Neuronal stem cell (in vitro differentiated cells): ENCODE measurements around the gene CYP4F3. TPM values are rescaled to one million over a fixed set of nuclear protein-coding genes. Genes with fewer than 3 reads are reported as not detected.
"Not testable (repeated sequence)": the region's sequence is repeated elsewhere in the genome, so short reads cannot be mapped to it uniquely, and the experiment has no call there.

Experiments
- DNase-seq: peaks from one replicate; pipeline ENCODE4 v3.0.0-alpha.2; 2013; ENCODE audit warnings: low spot score
- H2AFZ ChIP-seq: one replicate; pipeline ENCODE4 v1.6.1; 2013; ENCODE audit warnings: mild to moderate bottlenecking, low read length, inconsistent platforms
- H2AK5ac ChIP-seq: 2 replicates; pipeline ENCODE4 v1.6.1; 2013; ENCODE audit warnings: low read depth, mild to moderate bottlenecking, inconsistent platforms, low read length, moderate library complexity, mixed read lengths
- H2BK120ac ChIP-seq: 2 replicates; pipeline ENCODE4 v1.6.1; 2013; ENCODE audit warnings: low read depth, mild to moderate bottlenecking, inconsistent platforms, low read length, moderate library complexity, mixed read lengths
- H2BK12ac ChIP-seq: one replicate; pipeline ENCODE4 v1.6.1; 2013; ENCODE audit warnings: low read length, inconsistent platforms
- H2BK15ac ChIP-seq: 2 replicates; pipeline ENCODE4 v1.6.1; 2013; ENCODE audit warnings: mild to moderate bottlenecking, low read length, inconsistent platforms, mixed read lengths
- H2BK5ac ChIP-seq: one replicate; pipeline ENCODE4 v1.6.1; 2013; ENCODE audit warnings: inconsistent platforms, mild to moderate bottlenecking, low read length, moderate library complexity
- H3K14ac ChIP-seq: one replicate; pipeline ENCODE4 v1.6.1; 2013; ENCODE audit warnings: low read length, inconsistent platforms
- H3K18ac ChIP-seq: 2 replicates; pipeline ENCODE4 v1.6.1; 2013; ENCODE audit warnings: low read length, inconsistent platforms
- H3K23ac ChIP-seq: 2 replicates; pipeline ENCODE4 v1.6.1; 2013; ENCODE audit warnings: low read depth, mild to moderate bottlenecking, mixed read lengths, low read length, inconsistent platforms; ENCODE audit not compliant: poor library complexity
- H3K27ac ChIP-seq: replicated peaks from 3 replicates; pipeline ENCODE4 v1.5.1; 2013; ENCODE audit warnings: low read length, inconsistent platforms
- H3K27me3 ChIP-seq, 3 experiments: 2 replicates each; pipeline ENCODE4 v1.6.1; 2013; ENCODE audit warnings: low read length in 3 of 3, mild to moderate bottlenecking in 2 of 3, inconsistent platforms in 1 of 3, low read depth in 1 of 3, mixed read lengths in 1 of 3, moderate library complexity in 1 of 3; ENCODE audit not compliant: control insufficient read depth in 3 of 3, insufficient read depth in 3 of 3
- H3K36me3 ChIP-seq, 2 donors: replicated peaks in 1 of 2; 2 replicates each; pipeline ENCODE4 v1.6.1; 2013; ENCODE audit warnings: low read length in 2 of 2; ENCODE audit not compliant: control insufficient read depth in 2 of 2, insufficient read depth in 2 of 2
- H3K4ac ChIP-seq: 2 replicates; pipeline ENCODE4 v1.6.1; 2013; ENCODE audit warnings: inconsistent platforms, mild to moderate bottlenecking, low read length, moderate library complexity
- H3K4me1 ChIP-seq, 2 donors: 1 replicate in 1 of 2; 2 replicates in 1 of 2; pipeline ENCODE4 v1.6.1; 2013; ENCODE audit warnings: low read length in 2 of 2, low read depth in 1 of 2; ENCODE audit not compliant: control insufficient read depth in 2 of 2, insufficient read depth in 1 of 2
- H3K4me2 ChIP-seq: one replicate; pipeline ENCODE4 v1.6.1; 2013; ENCODE audit warnings: mild to moderate bottlenecking, low read length, inconsistent platforms; ENCODE audit not compliant: insufficient read depth, poor library complexity, severe bottlenecking
- H3K4me3 ChIP-seq, 2 donors: 2 replicates each; pipeline ENCODE4 v1.5.1; 2013; ENCODE audit warnings: low read length in 2 of 2, mild to moderate bottlenecking in 2 of 2, inconsistent platforms in 1 of 2, moderate library complexity in 1 of 2
- H3K79me1 ChIP-seq: one replicate; pipeline ENCODE4 v1.6.1; 2013; ENCODE audit warnings: low read depth, mild to moderate bottlenecking, inconsistent platforms, low read length, moderate library complexity
- H3K9ac ChIP-seq: one replicate; pipeline ENCODE4 v1.6.1; 2013; ENCODE audit warnings: mild to moderate bottlenecking, low read depth, low read length, inconsistent platforms; ENCODE audit not compliant: poor library complexity
- H3K9me3 ChIP-seq, 2 donors: replicated peaks in 1 of 2; 2 replicates each; pipeline versions ENCODE3 to v1.6.1; 2013; ENCODE audit warnings: low read length in 2 of 2, mild to moderate bottlenecking in 2 of 2, inconsistent platforms in 1 of 2, low read depth in 1 of 2, mixed read lengths in 1 of 2, moderate library complexity in 1 of 2; ENCODE audit not compliant: control insufficient read depth in 2 of 2, insufficient read depth in 1 of 2
- H4K8ac ChIP-seq: one replicate; pipeline ENCODE4 v1.6.1; 2013; ENCODE audit warnings: low read depth, mild to moderate bottlenecking, inconsistent platforms, low read length, moderate library complexity
- H4K91ac ChIP-seq: one replicate; pipeline ENCODE4 v1.6.1; 2013; ENCODE audit warnings: low read length, low read depth, mild to moderate bottlenecking, inconsistent platforms; ENCODE audit not compliant: poor library complexity
- WGBS, 2 donors: extraction: QIAGEN DNeasy Blood & Tissue Kit; methylation state at CpG; one replicate each; pipeline ENCODE4 v1.1.7; 2013; ENCODE audit warnings: missing lambda C conversion rate in 2 of 2, mixed read lengths in 1 of 2; ENCODE audit not compliant: insufficient read length in 2 of 2, insufficient replicate concordance in 1 of 2; ENCODE audit errors: extremely low coverage in 2 of 2; 5-methylcytosine and 5-hydroxymethylcytosine counted together
- polyA plus RNA-seq, 2 experiments: library from polyadenylated mRNA; stranded (reverse); fragments of 200-250 nt; gene quantifications; one replicate each; pipeline ENCODE4 v1.2.3, GENCODE V29; 2013

The CYP4F3 gene, protein sequence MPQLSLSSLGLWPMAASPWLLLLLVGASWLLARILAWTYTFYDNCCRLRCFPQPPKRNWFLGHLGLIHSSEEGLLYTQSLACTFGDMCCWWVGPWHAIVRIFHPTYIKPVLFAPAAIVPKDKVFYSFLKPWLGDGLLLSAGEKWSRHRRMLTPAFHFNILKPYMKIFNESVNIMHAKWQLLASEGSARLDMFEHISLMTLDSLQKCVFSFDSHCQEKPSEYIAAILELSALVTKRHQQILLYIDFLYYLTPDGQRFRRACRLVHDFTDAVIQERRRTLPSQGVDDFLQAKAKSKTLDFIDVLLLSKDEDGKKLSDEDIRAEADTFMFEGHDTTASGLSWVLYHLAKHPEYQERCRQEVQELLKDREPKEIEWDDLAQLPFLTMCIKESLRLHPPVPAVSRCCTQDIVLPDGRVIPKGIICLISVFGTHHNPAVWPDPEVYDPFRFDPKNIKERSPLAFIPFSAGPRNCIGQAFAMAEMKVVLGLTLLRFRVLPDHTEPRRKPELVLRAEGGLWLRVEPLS
- polyA plus RNA-seq (2013, experiment 1 of 2): not detected
- not detected for polyA plus RNA-seq (2013, experiment 2 of 2)

DNA sequence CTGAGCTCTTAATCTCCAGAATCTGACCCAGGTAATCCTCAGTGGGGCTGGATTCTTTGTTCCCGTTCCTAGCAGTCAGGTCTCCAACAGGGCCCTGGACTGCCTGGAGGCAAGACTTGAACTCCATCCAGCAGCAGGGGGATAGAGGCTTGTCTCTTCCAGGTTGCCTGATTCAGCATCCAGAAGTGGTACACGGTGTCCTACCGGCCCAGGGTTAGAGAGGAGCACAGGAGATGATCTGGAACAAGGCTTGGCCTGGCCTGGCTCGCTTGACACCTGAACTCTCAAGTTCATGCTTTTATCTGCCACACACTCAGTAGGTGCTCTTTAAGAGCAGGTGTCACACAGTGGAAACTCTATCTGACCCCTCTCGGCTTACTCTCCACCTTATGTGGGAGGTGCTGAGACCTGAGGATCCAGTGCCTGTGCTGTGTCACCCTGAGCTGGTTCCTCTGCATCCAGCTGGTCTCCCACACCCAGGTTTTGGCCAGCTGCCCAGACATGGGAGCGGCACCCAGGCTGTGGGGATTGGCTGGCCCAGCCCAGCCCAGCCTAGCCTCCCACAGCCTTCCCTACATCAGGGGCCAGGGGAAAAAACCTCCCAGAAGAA lies at the start of gene CYP4F3:
TSS of gene CYP4F3 (plus strand) at position 604 of the 610 bp plus-strand sequence. CDS start 519 bp downstream, outside the sequence.
- no peaks in the 10 kb centered on the region for H3K79me1 ChIP-seq
- no peak within 1 kb of the TSS for H2BK120ac ChIP-seq
- no peak within 1 kb of the TSS for H2AFZ ChIP-seq
- no peak within 1 kb of the TSS for H2AK5ac ChIP-seq
- no peak within 1 kb of the TSS for H3K9ac ChIP-seq
- H3K14ac ChIP-seq: no peak within 1 kb of the TSS
- H3K23ac ChIP-seq: peak within 1 kb of the TSS; percentile 73
- no peaks in the 10 kb centered on the region for H3K4me1 ChIP-seq
- no peak within 1 kb of the TSS for H3K4ac ChIP-seq
- no peak within 1 kb of the TSS for H3K18ac ChIP-seq
- H3K4me3 ChIP-seq: no peak within 1 kb of the TSS
- no peak within 1 kb of the TSS for H4K91ac ChIP-seq
- no peak within 1 kb of the TSS for H3K4me2 ChIP-seq
- DNase-seq: no peak
- WGBS, 2 donors: no CpG with 5 or more reads among the region's 6 CpGs
- no peak within 1 kb of the TSS for H2BK5ac ChIP-seq
- H3K27me3 ChIP-seq: peaks cover 0 to 3% (median 0%) of the 10 kb centered on the region in 3 experiments
- H4K8ac ChIP-seq: no peak within 1 kb of the TSS
- no peaks in the 10 kb centered on the region for H3K36me3 ChIP-seq
- H3K27ac ChIP-seq: no peak within 1 kb of the TSS
- peaks cover 0 to 57% of the 10 kb centered on the region in 2 donors for H3K9me3 ChIP-seq
- no peak within 1 kb of the TSS for H2BK12ac ChIP-seq
- H2BK15ac ChIP-seq: no peak within 1 kb of the TSS

DNA sequence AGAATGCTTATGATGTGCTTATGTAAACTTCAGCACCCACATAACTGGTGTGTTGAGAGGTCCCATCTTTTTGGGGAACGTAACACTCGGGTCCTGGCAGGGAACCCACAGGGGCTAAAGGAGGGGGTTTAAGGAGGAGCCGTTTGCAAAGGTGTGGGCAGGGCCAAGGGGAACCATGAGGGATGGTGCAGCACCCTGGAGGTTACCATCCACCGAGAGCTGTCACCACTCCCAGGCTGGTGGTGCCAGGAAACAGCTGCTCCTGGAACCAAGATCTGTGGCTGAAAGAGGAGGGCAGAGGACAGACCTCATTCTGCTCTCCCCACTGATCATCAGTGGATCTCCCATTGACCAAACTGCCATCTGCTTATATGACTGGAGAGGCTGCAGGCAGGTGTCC lies 48.9 kb upstream of the CYP4F3 start:
- Histone ChIP-seq H2BK12ac (no peak overlapping the region), H3K14ac (no peak overlapping the region), H4K8ac (no peak overlapping the region), H2AFZ (no peak overlapping the region), H3K27me3 (peaks cover 0 to 3% (median 0%) of the 10 kb centered on the region in 3 experiments), H3K4ac (no peak overlapping the region), H2BK120ac (no peak overlapping the region), H4K91ac (no peak overlapping the region), H3K23ac (no peak overlapping the region), H3K18ac (no peak overlapping the region), H3K27ac (no peak overlapping the region), H2BK5ac (no peak overlapping the region), H3K36me3 (no peaks in the 10 kb centered on the region), H3K4me3 (no peak overlapping the region), H3K9ac (no peak overlapping the region), H3K4me2 (no peak overlapping the region), H2BK15ac (no peak overlapping the region), H3K4me1 (no peaks in the 10 kb centered on the region), H2AK5ac (no peak overlapping the region), H3K9me3 (peaks cover 0 to 24% of the 10 kb centered on the region in 2 donors), H3K79me1 (no peaks in the 10 kb centered on the region)
- DNase-seq: no peak
- no CpG with 5 or more reads among the region's 4 CpGs for WGBS, 2 donors

DNA sequence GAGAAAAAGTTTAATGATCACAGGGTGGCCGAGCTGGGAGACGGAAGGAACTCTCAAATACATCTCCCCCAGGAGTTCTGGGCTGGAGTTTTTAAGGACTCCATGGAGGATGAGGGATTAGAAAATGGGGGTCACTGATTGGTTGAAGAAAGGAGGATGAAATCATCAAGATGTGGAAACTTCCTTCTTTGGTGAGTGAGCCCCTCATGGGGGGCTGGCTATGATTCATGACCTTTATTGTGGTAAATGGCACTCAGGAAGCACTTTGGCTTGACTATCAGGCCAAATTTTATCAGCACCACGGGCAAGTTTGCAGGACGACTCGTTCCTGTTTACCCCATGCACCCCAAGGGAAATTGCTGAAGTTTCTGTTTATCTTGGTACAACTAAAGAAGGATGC lies 48.2 kb upstream of the CYP4F3 start:
- not testable (repeated sequence) for H2BK120ac ChIP-seq, H4K8ac ChIP-seq, H3K4me2 ChIP-seq, H3K14ac ChIP-seq, H3K27me3 ChIP-seq, H3K4me1 ChIP-seq, H2BK12ac ChIP-seq, H3K79me1 ChIP-seq, DNase-seq, H4K91ac ChIP-seq, H2AFZ ChIP-seq, H3K27ac ChIP-seq, H3K9ac ChIP-seq, H3K4ac ChIP-seq, H3K18ac ChIP-seq, H3K36me3 ChIP-seq, H2BK15ac ChIP-seq, H2AK5ac ChIP-seq, H2BK5ac ChIP-seq, H3K4me3 ChIP-seq, H3K23ac ChIP-seq
- WGBS, 2 donors: no CpG with 5 or more reads among the region's 5 CpGs
- peaks cover 0 to 24% of the 10 kb centered on the region in 2 donors for H3K9me3 ChIP-seq

DNA sequence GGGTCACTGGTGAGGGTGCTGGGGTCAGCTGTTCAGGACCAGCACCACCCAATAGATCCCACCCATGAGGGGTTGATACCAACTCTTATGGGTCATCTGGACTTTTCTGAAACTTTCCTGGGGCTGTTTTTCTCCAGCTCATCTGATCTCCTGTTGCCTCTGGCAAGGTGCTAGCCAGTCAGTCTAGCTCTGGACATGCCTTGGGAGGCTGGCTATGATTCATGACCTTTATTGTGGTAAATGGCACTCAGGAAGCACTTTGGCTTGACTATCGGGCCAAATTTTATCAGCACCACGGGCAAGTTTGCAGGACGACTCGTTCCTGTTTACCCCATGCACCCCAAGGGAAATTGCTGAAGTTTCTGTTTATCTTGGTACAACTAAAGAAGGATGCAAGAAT lies 46.9 kb upstream of the CYP4F3 start:
- H3K79me1 ChIP-seq: not testable (repeated sequence)
- no CpG with 5 or more reads among the region's 4 CpGs for WGBS, 2 donors

More for the DNA sequence above, 46.9 kb upstream of the CYP4F3 start:
- H2BK5ac ChIP-seq, H3K9ac ChIP-seq, H3K27me3 ChIP-seq, H3K4me3 ChIP-seq, H3K23ac ChIP-seq, H3K27ac ChIP-seq, H2AFZ ChIP-seq, DNase-seq, H3K14ac ChIP-seq, H3K4ac ChIP-seq, H4K91ac ChIP-seq, H3K4me1 ChIP-seq, H3K18ac ChIP-seq, H3K4me2 ChIP-seq, H2AK5ac ChIP-seq, H4K8ac ChIP-seq, H3K36me3 ChIP-seq, H2BK12ac ChIP-seq, H2BK120ac ChIP-seq, H2BK15ac ChIP-seq: not testable (repeated sequence)
- peaks cover 0 to 22% of the 10 kb centered on the region in 2 donors for H3K9me3 ChIP-seq
